Gastrocnemius medialis (tissue), 4 donors: ENCODE results near the gene ADAM17. TPM values are rescaled to one million over a fixed set of nuclear protein-coding genes. Genes with fewer than 3 reads are reported as not detected.
A peak's percentile ranks its signal among the peaks of the same experiment; 100 is the strongest.

Experiments used
- ATAC-seq, 2 donors: fragments of 150-250 bp; one replicate each; pipeline ENCODE4 v1.9.1; 2016
- DNase-seq, 2 donors: peaks; one replicate each; pipeline ENCODE4 v3.0.0-alpha.2; 2019
- H3K27ac ChIP-seq, 4 donors: fragments of 200-600 bp; sonication (generic); 1 replicate in 1 of 4; 2 replicates in 3 of 4; pipeline ENCODE4 v1.5.1; 2016 to 2018; ENCODE audit warnings: mild to moderate bottlenecking in 2 of 4, moderate library complexity in 1 of 4
- H3K27me3 ChIP-seq, 3 donors: fragments of 200-600 bp; sonication (generic) in 2 of 3; 1 replicate in 1 of 3; 2 replicates in 2 of 3; pipeline versions ENCODE4 v1.5.1 to v1.6.0; 2016 to 2019; ENCODE audit warnings: mild to moderate bottlenecking in 1 of 3, moderate library complexity in 1 of 3
- H3K36me3 ChIP-seq, 2 donors: fragments of 200-600 bp; sonication (generic) in 1 of 2; one replicate each; pipeline ENCODE4 v1.5.1; 2017 to 2018
- H3K4me1 ChIP-seq, 2 donors: fragments of 200-600 bp; sonication (generic) in 1 of 2; one replicate each; pipeline ENCODE4 v1.5.1; 2016 to 2017; ENCODE audit warnings: mild to moderate bottlenecking in 2 of 2
- H3K4me3 ChIP-seq, 4 donors: fragments of 200-600 bp; sonication (generic) in 3 of 4; 1 replicate in 1 of 4; 2 replicates in 3 of 4; pipeline ENCODE4 v1.5.1; 2016 to 2019; ENCODE audit warnings: mild to moderate bottlenecking in 2 of 4
- H3K9me3 ChIP-seq, 3 donors: fragments of 200-600 bp; sonication (generic) in 2 of 3; 1 replicate in 1 of 3; 2 replicates in 2 of 3; pipeline ENCODE4 v1.5.1; 2016 to 2019
- POLR2A ChIP-seq, 2 donors: fragments of 450-650 bp; IDR thresholded peaks; one replicate each; pipeline ENCODE4 v1.6.1; 2017; ENCODE audit warnings: antibody characterized with exemption in 2 of 2, mild to moderate bottlenecking in 2 of 2, moderate library complexity in 2 of 2
- in situ Hi-C, 4 donors: fragments of 200-750 bp; cut with MboI; loops; one replicate each; pipeline versions ENCODE4 v1.15.0 to v1.8.0; 2017; ENCODE audit warnings: low sequenced_read_pairs in 4 of 4
- intact Hi-C: fragments of 100-400 bp; cut with DNase I; formaldehyde crosslinking; loops from one replicate; pipeline ENCODE4 v1.15.1; 2023; ENCODE audit warnings: low total_unique reads
- total RNA-seq, 4 donors: library from RNA; depleted of rRNA; stranded (reverse); fragments of >200 nt; gene quantifications; one replicate each; pipeline versions ENCODE4 v1.1.0 to v1.2.3, GENCODE V29; 2016
- TF ChIP-seq, protein P1 (sequence below), 5 experiments: fragments of 450-650 bp in 3 of 5; fragments of 200-600 bp in 2 of 5; sonication (generic) in 2 of 5; IDR thresholded peaks in 4 of 5; conservative IDR thresholded peaks in 1 of 5; 1 replicate in 4 of 5; 2 replicates in 1 of 5; pipeline ENCODE4 v1.5.1; 2016 to 2019; ENCODE audit warnings: antibody characterized with exemption in 5 of 5, mild to moderate bottlenecking in 3 of 5, moderate library complexity in 3 of 5

The ADAM17 gene
- total RNA-seq, 4 donors from 2014 or later: 13.5 to 27.1 (median 22.0) TPM

DNA sequence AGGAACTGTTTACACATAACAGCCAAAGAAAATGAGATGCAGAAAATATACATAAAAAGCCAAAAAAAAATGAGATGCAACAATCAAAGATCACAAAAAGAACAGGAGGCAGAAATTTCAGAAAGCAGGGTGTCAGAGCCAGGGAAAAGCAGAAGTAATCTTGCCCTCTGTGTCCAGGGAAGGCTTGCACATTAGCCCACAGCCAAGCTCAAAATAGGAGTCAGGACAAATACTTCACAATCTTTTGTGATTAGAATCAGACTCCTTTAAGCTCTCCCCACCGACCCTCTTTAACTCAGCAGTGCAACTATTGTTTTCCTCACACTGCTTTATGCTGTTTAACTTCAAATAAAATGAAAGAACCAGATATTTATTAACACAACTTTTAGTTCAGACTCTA is 46.7 kb downstream of the ADAM17 start:
- H3K36me3 ChIP-seq: peaks cover 0 to 55% of the 10 kb centered on the region in 2 donors
- peak in 1 of 2 donors; percentile 25 for ATAC-seq
- in situ Hi-C loops: no loop called here
- H3K27ac ChIP-seq: peak overlapping the region in 3 of 4 donors; percentile 27 to 53 (median 39)
- H3K4me3 ChIP-seq: no peak overlapping the region
- H3K9me3 ChIP-seq: no peaks in the 10 kb centered on the region
- H3K4me1 ChIP-seq: peaks cover 5 to 9% of the 10 kb centered on the region in 2 donors
- DNase-seq: no peak
- TF ChIP-seq POLR2A (IDR thresholded peaks at IDR 0.05): no peak
- TF ChIP-seq, protein P1, sequence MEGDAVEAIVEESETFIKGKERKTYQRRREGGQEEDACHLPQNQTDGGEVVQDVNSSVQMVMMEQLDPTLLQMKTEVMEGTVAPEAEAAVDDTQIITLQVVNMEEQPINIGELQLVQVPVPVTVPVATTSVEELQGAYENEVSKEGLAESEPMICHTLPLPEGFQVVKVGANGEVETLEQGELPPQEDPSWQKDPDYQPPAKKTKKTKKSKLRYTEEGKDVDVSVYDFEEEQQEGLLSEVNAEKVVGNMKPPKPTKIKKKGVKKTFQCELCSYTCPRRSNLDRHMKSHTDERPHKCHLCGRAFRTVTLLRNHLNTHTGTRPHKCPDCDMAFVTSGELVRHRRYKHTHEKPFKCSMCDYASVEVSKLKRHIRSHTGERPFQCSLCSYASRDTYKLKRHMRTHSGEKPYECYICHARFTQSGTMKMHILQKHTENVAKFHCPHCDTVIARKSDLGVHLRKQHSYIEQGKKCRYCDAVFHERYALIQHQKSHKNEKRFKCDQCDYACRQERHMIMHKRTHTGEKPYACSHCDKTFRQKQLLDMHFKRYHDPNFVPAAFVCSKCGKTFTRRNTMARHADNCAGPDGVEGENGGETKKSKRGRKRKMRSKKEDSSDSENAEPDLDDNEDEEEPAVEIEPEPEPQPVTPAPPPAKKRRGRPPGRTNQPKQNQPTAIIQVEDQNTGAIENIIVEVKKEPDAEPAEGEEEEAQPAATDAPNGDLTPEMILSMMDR (IDR thresholded peaks at IDR 0.05 in 4 of 5, conservative IDR thresholded peaks at IDR 0.05 in 1 of 5): no peak
- H3K27me3 ChIP-seq: no peaks in the 10 kb centered on the region
- intact Hi-C loops: no loop called here

DNA sequence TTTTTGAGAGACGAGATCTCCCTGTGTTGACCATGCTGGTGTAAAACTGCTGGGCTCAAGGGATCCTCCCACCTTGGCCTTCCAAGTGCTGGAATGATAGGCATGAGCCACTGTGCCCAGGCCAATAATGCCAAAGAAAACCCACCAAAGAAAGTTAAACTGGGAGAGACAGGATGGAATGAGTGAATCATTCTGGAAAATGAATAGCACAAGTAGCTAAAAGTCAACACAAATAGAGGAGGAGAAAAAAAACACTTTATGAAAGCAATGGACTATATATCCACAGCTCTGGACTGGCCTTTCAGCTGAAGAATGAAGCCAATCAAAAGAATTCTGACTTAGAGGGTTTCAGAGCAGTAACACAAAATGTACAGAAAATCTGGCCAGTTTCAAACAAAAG is 57.4 kb downstream of the ADAM17 start:
- no peak overlapping the region for H3K27ac ChIP-seq
- DNase-seq: no peak
- no peaks in the 10 kb centered on the region for H3K9me3 ChIP-seq
- no peak overlapping the region for H3K4me3 ChIP-seq
- H3K4me1 ChIP-seq: no peaks in the 10 kb centered on the region
- peaks cover 2 to 73% of the 10 kb centered on the region in 2 donors for H3K36me3 ChIP-seq
- TF ChIP-seq, protein P1 (IDR thresholded peaks at IDR 0.05 in 4 of 5, conservative IDR thresholded peaks at IDR 0.05 in 1 of 5): no peak
- TF ChIP-seq POLR2A (IDR thresholded peaks at IDR 0.05): no peak
- ATAC-seq: no peak
- intact Hi-C loops: no loop called here
- H3K27me3 ChIP-seq: no peaks in the 10 kb centered on the region
- in situ Hi-C loops: no loop called here

DNA sequence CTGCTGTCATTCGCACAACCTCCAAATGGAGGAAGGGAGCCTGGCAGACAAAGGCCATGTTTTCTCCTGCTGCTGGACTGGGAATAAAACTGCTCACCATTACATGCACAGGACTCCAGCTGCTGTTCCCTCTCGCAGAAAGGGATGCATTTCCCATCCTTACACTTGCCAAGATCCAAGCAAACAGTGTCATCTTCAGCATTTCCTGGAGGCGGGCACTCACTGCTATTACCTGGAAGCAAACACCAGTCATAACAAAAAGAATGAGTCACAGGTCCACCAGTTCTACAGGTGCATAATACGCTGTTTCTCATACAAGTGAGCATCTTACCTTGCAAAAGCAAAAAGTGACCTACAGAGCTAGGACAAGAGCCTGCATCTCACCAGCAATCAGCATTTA is 58.6 kb downstream of the ADAM17 start:
- ATAC-seq (no peak), DNase-seq (no peak)
- in situ Hi-C loops: no loop called here
- Histone ChIP-seq H3K4me3 (no peak overlapping the region), H3K36me3 (peaks cover 3 to 79% of the 10 kb centered on the region in 2 donors), H3K9me3 (no peaks in the 10 kb centered on the region), H3K27me3 (no peaks in the 10 kb centered on the region), H3K4me1 (no peaks in the 10 kb centered on the region), H3K27ac (no peak overlapping the region)
- intact Hi-C loops: no loop called here
- TF ChIP-seq POLR2A (IDR thresholded peaks at IDR 0.05): no peak
- TF ChIP-seq, protein P1 (IDR thresholded peaks at IDR 0.05 in 4 of 5, conservative IDR thresholded peaks at IDR 0.05 in 1 of 5): no peak

DNA sequence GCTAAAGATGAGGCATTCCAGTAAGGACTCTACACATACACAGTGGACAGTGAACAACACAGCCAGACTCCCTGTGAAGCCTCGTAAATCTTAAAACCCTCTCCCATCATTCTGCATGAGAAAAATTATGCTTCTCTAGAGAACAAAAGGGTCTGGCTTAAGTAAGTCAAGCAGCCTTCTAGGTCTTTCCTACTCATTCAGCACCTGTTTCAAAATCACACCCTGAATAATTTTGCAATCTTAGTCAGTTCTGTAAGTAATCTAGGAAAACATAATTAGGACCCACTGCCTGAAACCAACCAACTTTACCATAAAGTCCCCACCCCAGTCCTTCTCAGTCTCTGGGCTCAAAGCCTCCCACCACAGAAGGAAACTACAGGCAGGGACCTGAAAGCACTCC is 61.5 kb downstream of the ADAM17 start:
- no peaks in the 10 kb centered on the region for H3K27me3 ChIP-seq
- no peak overlapping the region for H3K4me3 ChIP-seq
- DNase-seq (no peak), ATAC-seq (no peak)
- no peaks in the 10 kb centered on the region for H3K9me3 ChIP-seq
- peaks cover 3 to 86% of the 10 kb centered on the region in 2 donors for H3K36me3 ChIP-seq
- no peaks in the 10 kb centered on the region for H3K4me1 ChIP-seq
- TF ChIP-seq, protein P1 (IDR thresholded peaks at IDR 0.05 in 4 of 5, conservative IDR thresholded peaks at IDR 0.05 in 1 of 5): no peak
- no peak for TF ChIP-seq POLR2A (IDR thresholded peaks at IDR 0.05)
- H3K27ac ChIP-seq: no peak overlapping the region
- in situ Hi-C loops: no loop called here
- intact Hi-C loops: no loop called here

DNA sequence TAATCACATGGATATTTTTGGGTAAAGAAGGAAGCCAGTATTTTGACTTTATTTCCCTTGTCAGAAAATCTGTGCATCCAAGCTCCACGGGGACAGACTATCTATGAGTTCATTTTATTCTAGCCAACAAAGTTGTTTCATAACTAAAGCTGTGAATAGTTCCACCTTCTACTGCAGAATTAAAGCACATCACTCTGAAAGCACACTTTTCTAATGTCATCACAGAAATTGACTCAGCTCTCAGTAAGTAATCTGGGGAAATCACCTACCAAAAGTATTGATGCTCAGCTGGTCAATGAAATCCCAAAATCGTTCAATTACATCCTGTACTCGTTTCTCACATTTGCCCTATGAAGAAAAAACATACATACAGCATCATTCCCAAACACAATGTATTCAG is 62.2 kb downstream of the ADAM17 start:
- Histone ChIP-seq H3K4me3 (no peak overlapping the region), H3K27me3 (no peaks in the 10 kb centered on the region), H3K4me1 (no peaks in the 10 kb centered on the region), H3K27ac (no peak overlapping the region), H3K36me3 (peaks cover 3 to 90% of the 10 kb centered on the region in 2 donors), H3K9me3 (no peaks in the 10 kb centered on the region)
- intact Hi-C loops (no loop called here), in situ Hi-C loops (no loop called here)
- DNase-seq (no peak), ATAC-seq (no peak)
- no peak for TF ChIP-seq POLR2A (IDR thresholded peaks at IDR 0.05)
- TF ChIP-seq, protein P1 (IDR thresholded peaks at IDR 0.05 in 4 of 5, conservative IDR thresholded peaks at IDR 0.05 in 1 of 5): no peak
